ENCODE results near the gene UMODL1. TPM values are rescaled to one million over a fixed set of nuclear protein-coding genes. Genes with fewer than 3 reads are reported as not detected.

The UMODL1 gene
- total and polyA plus RNA-seq, 2 donors (not counting 1 experiment from before 2014, with no cell fraction given) = not detected

DNA sequence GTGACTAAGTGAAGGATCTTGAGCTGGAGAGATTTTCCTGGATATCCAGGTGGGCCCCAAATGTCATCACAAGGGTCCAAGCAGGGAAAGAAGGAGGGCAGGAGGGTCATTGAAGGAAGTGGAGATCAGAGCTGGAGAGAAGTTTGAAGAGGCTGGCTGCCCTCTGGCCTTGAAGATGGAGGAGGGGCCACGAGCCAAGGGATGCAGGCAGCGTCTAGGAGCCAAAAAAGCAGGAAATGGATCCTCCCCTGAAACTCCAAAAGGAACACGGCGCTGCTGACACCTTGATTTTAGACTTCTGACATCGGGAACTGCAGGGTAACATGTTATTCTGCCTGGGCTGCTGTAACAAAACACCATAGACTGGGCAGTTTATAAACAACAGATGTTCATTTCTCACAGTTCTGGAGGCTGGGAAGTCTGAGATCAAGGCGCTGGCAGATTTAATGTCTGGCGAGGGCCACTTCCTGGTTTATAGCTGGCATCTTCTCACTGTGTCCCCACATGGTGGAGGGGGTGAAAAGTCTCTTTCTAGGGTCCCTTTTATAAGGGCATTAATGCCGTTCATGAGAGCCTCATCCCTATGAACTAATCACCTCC, 32.2 kb upstream of the UMODL1 start:
- DNase-seq (ENCODE audit: low read depth in 2 of 2) = peak; percentile 50 to 90
- TF ChIP-seq EZH2 (IDR thresholded peaks at IDR 0.05; ENCODE audit: low read length, missing control alignments) = no peak
- TF ChIP-seq, protein P1, sequence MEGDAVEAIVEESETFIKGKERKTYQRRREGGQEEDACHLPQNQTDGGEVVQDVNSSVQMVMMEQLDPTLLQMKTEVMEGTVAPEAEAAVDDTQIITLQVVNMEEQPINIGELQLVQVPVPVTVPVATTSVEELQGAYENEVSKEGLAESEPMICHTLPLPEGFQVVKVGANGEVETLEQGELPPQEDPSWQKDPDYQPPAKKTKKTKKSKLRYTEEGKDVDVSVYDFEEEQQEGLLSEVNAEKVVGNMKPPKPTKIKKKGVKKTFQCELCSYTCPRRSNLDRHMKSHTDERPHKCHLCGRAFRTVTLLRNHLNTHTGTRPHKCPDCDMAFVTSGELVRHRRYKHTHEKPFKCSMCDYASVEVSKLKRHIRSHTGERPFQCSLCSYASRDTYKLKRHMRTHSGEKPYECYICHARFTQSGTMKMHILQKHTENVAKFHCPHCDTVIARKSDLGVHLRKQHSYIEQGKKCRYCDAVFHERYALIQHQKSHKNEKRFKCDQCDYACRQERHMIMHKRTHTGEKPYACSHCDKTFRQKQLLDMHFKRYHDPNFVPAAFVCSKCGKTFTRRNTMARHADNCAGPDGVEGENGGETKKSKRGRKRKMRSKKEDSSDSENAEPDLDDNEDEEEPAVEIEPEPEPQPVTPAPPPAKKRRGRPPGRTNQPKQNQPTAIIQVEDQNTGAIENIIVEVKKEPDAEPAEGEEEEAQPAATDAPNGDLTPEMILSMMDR (conservative IDR thresholded peaks at IDR 0.05 in 1 of 2, IDR thresholded peaks at IDR 0.05 in 1 of 2; ENCODE audit: low read depth in 1 of 2, low read length in 2 of 2) = no peak
- Histone ChIP-seq H3K4me1 (ENCODE audit: control insufficient read depth, extremely low read depth, insufficient read depth, low read length) (peaks cover 28% of the 10 kb centered on the region), H3K4me2 (ENCODE audit: extremely low read depth, insufficient read depth, low read length) (no peak overlapping the region), H3K27ac (ENCODE audit: insufficient read depth, low read length) (peak overlapping the region; percentile 98), H3K9me3 (ENCODE audit: control insufficient read depth, insufficient read depth, low read depth, low read length) (no peaks in the 10 kb centered on the region), H3K36me3 (ENCODE audit: control insufficient read depth, insufficient read depth, low read length) (no peaks in the 10 kb centered on the region), H2AFZ (ENCODE audit: low read length) (no peak overlapping the region), H3K4me3 (replicated peaks in 1 of 4; ENCODE audit: control extremely low read depth in 1 of 4, insufficient read depth in 1 of 4, low read depth in 3 of 4, low read length in 4 of 4) (no peak overlapping the region), H4K20me1 (ENCODE audit: control insufficient read depth, extremely low read depth, insufficient read depth, low read length) (no peaks in the 10 kb centered on the region), H3K9ac (ENCODE audit: insufficient read depth, low read length) (peak overlapping the region; percentile 68), H3K27me3 (ENCODE audit: control insufficient read depth, insufficient read depth, low read length) (no peaks in the 10 kb centered on the region), H3K79me2 (ENCODE audit: control insufficient read depth, insufficient read depth, low read length) (no peaks in the 10 kb centered on the region)

DNA sequence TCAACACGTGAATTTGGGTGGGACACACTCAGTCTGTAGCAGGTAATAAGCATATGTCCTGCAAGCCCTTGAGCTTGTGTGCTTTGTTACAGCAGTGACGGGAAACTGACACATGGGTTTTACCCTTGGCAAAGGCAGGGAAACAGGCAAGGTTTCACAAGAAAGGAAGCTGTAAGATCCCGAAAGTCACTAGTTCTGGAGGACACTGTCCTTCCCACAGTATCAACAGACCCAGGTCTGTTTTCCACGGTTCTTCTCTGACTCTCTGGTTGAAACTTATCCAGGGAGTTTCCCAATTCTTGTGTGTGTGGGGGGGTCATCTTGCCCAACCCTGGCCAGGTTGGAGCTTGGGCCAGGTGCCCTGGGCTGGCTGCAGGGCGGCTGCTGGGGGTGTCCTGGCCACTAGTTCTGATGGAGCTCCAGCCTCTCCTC, 31.6 kb upstream of the UMODL1 start:
- no peaks in the 10 kb centered on the region for H3K36me3 ChIP-seq (ENCODE audit: control insufficient read depth, insufficient read depth, low read length)
- no peaks in the 10 kb centered on the region for H3K9me3 ChIP-seq (ENCODE audit: control insufficient read depth, insufficient read depth, low read depth, low read length)
- H3K27me3 ChIP-seq (ENCODE audit: control insufficient read depth, insufficient read depth, low read length) = no peaks in the 10 kb centered on the region
- H3K4me1 ChIP-seq (ENCODE audit: control insufficient read depth, extremely low read depth, insufficient read depth, low read length) = peaks cover 28% of the 10 kb centered on the region
- peak overlapping the region; percentile 68 for H3K9ac ChIP-seq (ENCODE audit: insufficient read depth, low read length)
- H3K79me2 ChIP-seq (ENCODE audit: control insufficient read depth, insufficient read depth, low read length) = no peaks in the 10 kb centered on the region
- H3K27ac ChIP-seq (ENCODE audit: insufficient read depth, low read length) = peak overlapping the region; percentile 98
- H2AFZ ChIP-seq (ENCODE audit: low read length) = no peak overlapping the region
- peak; percentile 58 to 65 for DNase-seq (ENCODE audit: low read depth in 2 of 2)
- TF ChIP-seq, protein P1 (conservative IDR thresholded peaks at IDR 0.05 in 1 of 2, IDR thresholded peaks at IDR 0.05 in 1 of 2; ENCODE audit: low read depth in 1 of 2, low read length in 2 of 2) = no peak
- no peak for TF ChIP-seq EZH2 (IDR thresholded peaks at IDR 0.05; ENCODE audit: low read length, missing control alignments)
- peak overlapping the region; percentile 49 for H3K4me2 ChIP-seq (ENCODE audit: extremely low read depth, insufficient read depth, low read length)
- H4K20me1 ChIP-seq (ENCODE audit: control insufficient read depth, extremely low read depth, insufficient read depth, low read length) = no peaks in the 10 kb centered on the region
- no peak overlapping the region for H3K4me3 ChIP-seq (replicated peaks in 1 of 4; ENCODE audit: control extremely low read depth in 1 of 4, insufficient read depth in 1 of 4, low read depth in 3 of 4, low read length in 4 of 4)

DNA sequence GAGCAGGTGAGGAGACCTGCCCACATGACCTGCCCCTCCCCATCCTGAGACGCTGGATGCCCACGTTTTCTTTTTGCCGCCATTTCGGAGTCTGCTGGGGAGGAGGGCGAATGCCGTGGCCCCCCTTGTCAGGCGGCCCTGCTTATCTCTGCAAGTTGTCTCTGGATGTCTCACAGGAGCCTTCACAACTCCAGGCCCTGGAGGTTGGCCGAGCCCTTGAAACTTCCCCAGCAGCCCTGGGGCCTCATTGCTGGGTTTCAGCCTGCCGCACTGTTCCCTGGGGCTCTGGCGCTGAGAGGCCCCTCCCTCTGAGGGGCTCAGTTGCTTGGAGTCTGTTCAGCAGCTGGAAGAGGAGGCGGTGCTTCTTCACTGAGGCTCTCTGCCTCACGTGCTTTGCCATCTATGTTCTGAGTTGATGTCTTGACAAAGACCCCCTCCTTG, 31.2 kb upstream of the UMODL1 start:
- Histone ChIP-seq H3K36me3 (ENCODE audit: control insufficient read depth, insufficient read depth, low read length) (no peaks in the 10 kb centered on the region), H3K79me2 (ENCODE audit: control insufficient read depth, insufficient read depth, low read length) (no peaks in the 10 kb centered on the region), H4K20me1 (ENCODE audit: control insufficient read depth, extremely low read depth, insufficient read depth, low read length) (no peaks in the 10 kb centered on the region), H3K4me1 (ENCODE audit: control insufficient read depth, extremely low read depth, insufficient read depth, low read length) (peaks cover 28% of the 10 kb centered on the region), H3K4me3 (replicated peaks in 1 of 4; ENCODE audit: control extremely low read depth in 1 of 4, insufficient read depth in 1 of 4, low read depth in 3 of 4, low read length in 4 of 4) (no peak overlapping the region), H3K27ac (ENCODE audit: insufficient read depth, low read length) (peak overlapping the region; percentile 98), H3K27me3 (ENCODE audit: control insufficient read depth, insufficient read depth, low read length) (no peaks in the 10 kb centered on the region), H3K9me3 (ENCODE audit: control insufficient read depth, insufficient read depth, low read depth, low read length) (no peaks in the 10 kb centered on the region), H3K4me2 (ENCODE audit: extremely low read depth, insufficient read depth, low read length) (peak overlapping the region; percentile 49), H2AFZ (ENCODE audit: low read length) (no peak overlapping the region), H3K9ac (ENCODE audit: insufficient read depth, low read length) (peak overlapping the region; percentile 68)
- DNase-seq (ENCODE audit: low read depth in 2 of 2) = peak; percentile 81
- TF ChIP-seq EZH2 (IDR thresholded peaks at IDR 0.05; ENCODE audit: low read length, missing control alignments) = no peak
- TF ChIP-seq, protein P1 (conservative IDR thresholded peaks at IDR 0.05 in 1 of 2, IDR thresholded peaks at IDR 0.05 in 1 of 2; ENCODE audit: low read depth in 1 of 2, low read length in 2 of 2) = no peak

Data from fibroblast of lung (primary cell).